Esophagus squamous epithelium (tissue), 5 donors: ENCODE measurements around the gene MMP8. TPM values are rescaled to one million over a fixed set of nuclear protein-coding genes. Genes with fewer than 3 reads are reported as not detected.
"Not testable (repeated sequence)": the region's sequence is repeated elsewhere in the genome, so short reads cannot be mapped to it uniquely, and the experiment has no call there.

Experiments
- DNase-seq: peaks from one replicate; lab custom pipeline; 2025; lab: John Stamatoyannopoulos, UW
- H3K27ac ChIP-seq, 4 donors: fragments of 200-600 bp; sonication (generic); one replicate each; pipeline ENCODE4 v1.5.1; 2016 to 2019; ENCODE audit warnings: mild to moderate bottlenecking in 1 of 4
- H3K27me3 ChIP-seq, 4 donors: fragments of 200-600 bp; sonication (generic); 1 replicate in 3 of 4; 2 replicates in 1 of 4; pipeline versions ENCODE4 v1.5.1 to v1.6.0; 2017 to 2021; ENCODE audit warnings: antibody characterized with exemption in 1 of 4
- H3K36me3 ChIP-seq, 3 donors: fragments of 200-600 bp; sonication (generic); one replicate each; pipeline ENCODE4 v1.5.1; 2016 to 2019
- H3K4me1 ChIP-seq, 3 donors: fragments of 200-600 bp; sonication (generic); one replicate each; pipeline ENCODE4 v1.5.1; 2017 to 2019
- H3K4me3 ChIP-seq, 4 donors: fragments of 200-600 bp; sonication (generic); 1 replicate in 3 of 4; 2 replicates in 1 of 4; pipeline ENCODE4 v1.5.1; 2016 to 2019; ENCODE audit warnings: mild to moderate bottlenecking in 2 of 4, moderate library complexity in 1 of 4
- H3K9me3 ChIP-seq, 3 donors: fragments of 200-600 bp; sonication (generic); one replicate each; pipeline ENCODE4 v1.5.1; 2016 to 2019
- POLR2A ChIP-seq, 4 donors: fragments of 450-650 bp; IDR thresholded peaks; one replicate each; pipeline ENCODE4 v1.6.1; 2017; ENCODE audit warnings: antibody characterized with exemption in 4 of 4, mild to moderate bottlenecking in 4 of 4, moderate library complexity in 3 of 4
- WGBS, 2 donors: methylation state at CpG; one replicate each; pipeline ENCODE4 v1.1.5; 2018; 5-methylcytosine and 5-hydroxymethylcytosine counted together
- intact Hi-C: fragments of 100-400 bp; cut with DNase I; formaldehyde crosslinking; loops from one replicate; pipeline ENCODE4 v1.15.0; 2022
- total RNA-seq, 4 donors: library from RNA; depleted of rRNA; stranded (reverse); fragments of >200 nt; gene quantifications; one replicate each; pipeline ENCODE4 v1.1.0, GENCODE V29; 2016
- TF ChIP-seq, protein P1 (sequence below), 6 experiments: fragments of 450-650 bp in 4 of 6; fragments of 200-600 bp in 2 of 6; sonication (generic) in 2 of 6; IDR thresholded peaks; one replicate each; pipeline ENCODE4 v1.5.1; 2016 to 2019; ENCODE audit warnings: antibody characterized with exemption in 6 of 6, mild to moderate bottlenecking in 4 of 6, moderate library complexity in 4 of 6
- donor health status: DM: yes; HTN: yes; CAD: no.

The MMP8 gene
- total RNA-seq, 4 donors from 2014 or later, result not detected

DNA sequence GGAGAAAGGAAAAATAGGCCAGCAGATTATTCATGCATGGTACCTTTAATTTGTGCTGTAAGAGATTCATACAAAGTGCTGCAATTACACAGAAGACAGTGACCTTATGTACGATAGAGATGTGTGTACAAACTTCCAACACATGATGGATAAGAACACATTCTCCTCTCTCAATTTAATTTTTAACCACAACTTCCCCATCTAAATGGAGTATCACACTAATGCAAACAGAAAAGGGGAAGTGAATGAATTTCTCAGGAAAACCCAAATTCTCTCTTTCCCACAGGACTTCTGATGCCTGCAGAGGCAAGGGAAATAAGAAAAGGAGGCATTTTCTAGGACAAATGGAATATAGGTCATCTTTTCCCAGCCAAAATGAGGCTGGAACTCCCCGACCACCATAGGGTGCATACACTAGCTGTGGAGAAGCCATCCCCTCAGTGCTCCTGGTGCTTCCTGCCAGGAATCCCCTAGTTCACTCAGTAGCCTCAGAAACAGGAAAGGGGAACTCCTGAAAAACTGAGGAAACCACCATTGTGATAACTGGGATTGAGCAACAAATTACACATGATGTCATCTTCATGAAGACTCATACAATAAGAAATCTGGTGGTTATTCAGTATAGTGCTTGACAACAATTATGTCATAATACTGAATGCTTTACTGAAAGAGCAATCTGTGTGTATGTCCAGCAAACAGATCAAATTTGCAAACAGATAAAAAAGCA is 33.2 kb upstream of the MMP8 start:
- Histone ChIP-seq H3K9me3 (no peaks in the 10 kb centered on the region), H3K4me1 (peaks cover 0 to 14% (median 0%) of the 10 kb centered on the region in 3 donors), H3K36me3 (no peaks in the 10 kb centered on the region), H3K27ac (no peak overlapping the region), H3K4me3 (no peak overlapping the region), H3K27me3 (peaks cover 0 to 7% (median 0%) of the 10 kb centered on the region in 4 donors)
- 50 to 51% methylated on average over 2 of the region's 2 CpGs for WGBS, 2 donors
- TF ChIP-seq, protein P1, sequence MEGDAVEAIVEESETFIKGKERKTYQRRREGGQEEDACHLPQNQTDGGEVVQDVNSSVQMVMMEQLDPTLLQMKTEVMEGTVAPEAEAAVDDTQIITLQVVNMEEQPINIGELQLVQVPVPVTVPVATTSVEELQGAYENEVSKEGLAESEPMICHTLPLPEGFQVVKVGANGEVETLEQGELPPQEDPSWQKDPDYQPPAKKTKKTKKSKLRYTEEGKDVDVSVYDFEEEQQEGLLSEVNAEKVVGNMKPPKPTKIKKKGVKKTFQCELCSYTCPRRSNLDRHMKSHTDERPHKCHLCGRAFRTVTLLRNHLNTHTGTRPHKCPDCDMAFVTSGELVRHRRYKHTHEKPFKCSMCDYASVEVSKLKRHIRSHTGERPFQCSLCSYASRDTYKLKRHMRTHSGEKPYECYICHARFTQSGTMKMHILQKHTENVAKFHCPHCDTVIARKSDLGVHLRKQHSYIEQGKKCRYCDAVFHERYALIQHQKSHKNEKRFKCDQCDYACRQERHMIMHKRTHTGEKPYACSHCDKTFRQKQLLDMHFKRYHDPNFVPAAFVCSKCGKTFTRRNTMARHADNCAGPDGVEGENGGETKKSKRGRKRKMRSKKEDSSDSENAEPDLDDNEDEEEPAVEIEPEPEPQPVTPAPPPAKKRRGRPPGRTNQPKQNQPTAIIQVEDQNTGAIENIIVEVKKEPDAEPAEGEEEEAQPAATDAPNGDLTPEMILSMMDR (IDR thresholded peaks at IDR 0.05), result no peak
- TF ChIP-seq POLR2A (IDR thresholded peaks at IDR 0.05), result no peak
- intact Hi-C loops, result no loop called here
- DNase-seq, result no peak

DNA sequence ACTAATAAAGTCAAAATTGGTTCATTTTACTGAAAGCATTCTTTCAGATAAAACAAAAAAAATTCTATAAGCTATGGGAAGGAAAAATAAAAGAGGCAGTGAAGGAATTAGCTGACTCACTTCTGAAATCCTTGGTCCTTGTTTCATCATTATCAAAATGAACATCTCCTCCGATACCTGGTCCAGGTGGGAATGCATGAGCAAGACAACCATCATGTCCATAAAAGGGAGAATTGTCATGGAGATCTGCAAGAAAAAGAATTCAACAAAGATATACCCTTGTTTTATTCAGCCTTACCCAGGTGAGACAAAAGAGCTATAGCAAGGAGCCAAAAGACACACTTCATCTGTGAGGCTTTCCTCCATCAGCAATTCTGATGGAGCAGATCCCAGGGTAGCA is 28.5 kb upstream of the MMP8 start:
- Histone ChIP-seq H3K36me3 (no peaks in the 10 kb centered on the region), H3K27me3 (peaks cover 0 to 13% (median 0%) of the 10 kb centered on the region in 4 donors), H3K4me1 (no peaks in the 10 kb centered on the region), H3K27ac (no peak overlapping the region), H3K4me3 (no peak overlapping the region), H3K9me3 (no peaks in the 10 kb centered on the region)
- DNase-seq, result no peak
- TF ChIP-seq, protein P1 (IDR thresholded peaks at IDR 0.05), result no peak
- TF ChIP-seq POLR2A (IDR thresholded peaks at IDR 0.05), result no peak
- intact Hi-C loops, result no loop called here
- WGBS, 2 donors, result 93 to 100% methylated on average over 1 of the region's 1 CpG

DNA sequence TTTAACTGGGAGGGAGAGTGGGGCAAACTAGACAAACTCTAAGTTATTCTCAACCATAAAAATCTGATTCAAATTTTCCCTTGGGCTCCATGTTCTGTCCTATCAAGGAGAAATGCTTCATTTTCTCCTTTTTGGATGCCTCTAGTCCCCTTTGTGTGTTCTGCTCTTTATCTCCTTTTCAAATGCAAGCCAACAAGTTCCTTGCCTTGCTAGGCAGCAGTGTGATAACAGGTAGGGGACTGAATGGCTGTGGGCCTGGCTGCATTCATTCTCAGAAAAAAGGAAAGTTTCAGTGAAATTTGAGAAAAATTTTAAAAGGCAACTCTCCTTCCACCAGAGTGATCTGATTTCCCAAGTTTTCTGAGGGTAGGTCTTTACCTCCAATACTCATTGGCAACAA is 26.9 kb upstream of the MMP8 start:
- H3K9me3 ChIP-seq, result no peaks in the 10 kb centered on the region
- no peaks in the 10 kb centered on the region for H3K36me3 ChIP-seq
- no peak overlapping the region for H3K4me3 ChIP-seq
- no peak overlapping the region for H3K27ac ChIP-seq
- intact Hi-C loops, result no loop called here
- no peak for DNase-seq
- TF ChIP-seq POLR2A (IDR thresholded peaks at IDR 0.05), result no peak
- TF ChIP-seq, protein P1 (IDR thresholded peaks at IDR 0.05), result no peak
- H3K4me1 ChIP-seq, result no peaks in the 10 kb centered on the region
- H3K27me3 ChIP-seq, result peaks cover 0 to 15% (median 0%) of the 10 kb centered on the region in 4 donors

DNA sequence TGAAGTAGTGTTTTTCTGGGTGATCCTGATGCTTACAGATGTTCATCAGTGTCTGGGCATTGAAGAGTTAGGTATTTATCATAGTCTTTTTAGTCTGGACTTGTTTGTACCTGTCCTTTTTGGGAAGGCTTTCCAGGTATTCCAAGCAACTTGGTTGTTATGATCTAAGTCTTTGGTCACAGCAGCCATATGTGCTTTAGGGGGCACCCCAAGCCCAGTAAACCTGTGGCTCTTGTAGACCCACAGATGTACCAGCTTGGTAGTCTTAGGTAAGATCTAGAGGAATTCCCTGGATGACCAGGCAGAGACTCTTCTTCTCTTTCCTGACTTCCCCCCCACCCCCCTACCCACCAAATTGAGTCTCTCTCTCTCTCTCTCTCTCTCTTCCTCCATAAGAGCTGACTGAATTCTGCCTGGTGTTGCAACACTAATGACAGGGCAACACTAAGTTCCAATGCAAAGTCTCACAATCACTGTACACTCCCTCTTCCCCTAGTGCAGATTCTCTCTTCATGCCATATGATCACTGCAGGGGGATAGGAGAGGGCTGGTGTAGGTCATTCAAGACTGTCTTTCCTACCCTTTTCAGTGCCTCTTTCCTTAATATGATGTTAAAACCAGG is 24.5 kb upstream of the MMP8 start:
- Histone ChIP-seq H3K36me3 (no peaks in the 10 kb centered on the region), H3K9me3 (no peaks in the 10 kb centered on the region), H3K4me1 (no peaks in the 10 kb centered on the region), H3K27me3 (peaks cover 0 to 11% (median 0%) of the 10 kb centered on the region in 4 donors), H3K27ac (no peak overlapping the region), H3K4me3 (no peak overlapping the region)
- intact Hi-C loops, result no loop called here
- TF ChIP-seq, protein P1 (IDR thresholded peaks at IDR 0.05), result no peak
- no peak for TF ChIP-seq POLR2A (IDR thresholded peaks at IDR 0.05)
- no peak for DNase-seq

DNA sequence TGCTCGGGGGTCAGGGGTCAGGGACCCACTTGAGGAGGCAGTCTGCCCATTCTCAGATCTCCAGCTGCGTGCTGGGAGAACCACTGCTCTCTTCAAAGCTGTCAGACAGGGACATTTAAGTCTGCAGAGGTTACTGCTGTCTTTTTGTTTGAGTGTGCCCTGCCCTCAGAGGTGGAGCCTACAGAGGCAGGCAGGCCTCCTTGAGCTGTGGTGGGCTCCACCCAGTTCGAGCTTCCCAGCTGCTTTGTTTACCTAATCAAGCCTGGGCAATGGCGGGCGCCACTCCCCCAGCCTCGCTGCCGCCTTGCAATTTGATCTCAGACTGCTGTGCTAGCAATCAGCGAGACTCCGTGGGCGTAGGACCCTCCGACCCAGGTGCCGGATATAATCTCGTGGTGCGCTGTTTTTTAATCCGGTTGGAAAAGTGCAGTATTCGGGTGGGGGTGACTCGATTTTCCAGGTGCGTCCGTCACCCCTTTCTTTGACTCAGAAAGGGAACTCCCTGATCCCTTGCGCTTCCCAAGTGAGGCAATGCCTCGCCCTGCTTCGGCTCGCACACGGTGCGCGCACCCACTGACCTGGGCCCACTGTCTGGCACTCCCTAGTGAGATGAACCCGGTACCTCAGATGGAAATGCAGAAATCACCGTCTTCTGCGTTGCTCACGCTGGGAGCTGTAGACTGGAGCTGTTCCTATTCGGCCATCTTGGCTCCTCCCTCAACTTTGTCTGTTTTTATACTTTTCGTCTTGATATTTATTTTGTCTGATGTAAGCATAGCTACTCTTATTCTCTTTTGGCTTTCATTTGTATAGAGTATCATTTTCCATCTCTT is 22.2 kb upstream of the MMP8 start:
- Histone ChIP-seq H3K27ac (peak overlapping the region; percentile 34 to 72 (median 53)), H3K4me3 (peak overlapping the region; percentile 19 to 52 (median 30)), H3K27me3 (peaks cover 0 to 11% (median 0%) of the 10 kb centered on the region in 4 donors)
- DNase-seq, intact Hi-C loops, H3K9me3 ChIP-seq, H3K4me1 ChIP-seq, H3K36me3 ChIP-seq: not testable (repeated sequence)
- 64 to 87% methylated on average over 17 to 25 of the region's 32 CpGs for WGBS, 2 donors
